Activated T-helper 2 cell treated with anti-CD3 and anti-CD28 coated beads, Interferon-gamma antibody, Interleukin-2, Interleukin-4, amounts not matched to agents 10 μg/mL and 5 μg/mL and 100 μg/mL, durations not matched to agents 14 hours and 24 hours and 36 hours (primary cell): Measurements from ENCODE around the gene SNX5. TPM values are rescaled to one million over a fixed set of nuclear protein-coding genes. Genes with fewer than 3 reads are reported as not detected.
A peak's percentile ranks its signal among the peaks of the same experiment; 100 is the strongest.

Experiments used
- DNase-seq: peaks from one replicate; pipeline ENCODE4 v3.0.0; 2021; ENCODE audit warnings: low spot score
- H3K27ac Mint-ChIP-seq: one replicate; pipeline ENCODE4 v1.8.0; 2021; ENCODE audit warnings: mixed read lengths
- H3K27me3 Mint-ChIP-seq: one replicate; pipeline ENCODE4 v1.8.0; 2021; ENCODE audit warnings: low read depth, mixed read lengths
- H3K36me3 Mint-ChIP-seq: one replicate; pipeline ENCODE4 v1.8.0; 2021; ENCODE audit warnings: low read depth, mixed read lengths
- H3K4me1 Mint-ChIP-seq: one replicate; pipeline ENCODE4 v1.8.0; 2021; ENCODE audit warnings: low read depth, mixed read lengths
- H3K4me3 Mint-ChIP-seq: one replicate; pipeline ENCODE4 v1.8.0; 2021; ENCODE audit warnings: low read depth, mild to moderate bottlenecking, moderate library complexity, mixed read lengths
- H3K9me3 Mint-ChIP-seq: one replicate; pipeline ENCODE4 v1.8.0; 2021; ENCODE audit warnings: mixed read lengths
- intact Hi-C: fragments of 100-400 bp; cut with micrococcal nuclease; formaldehyde crosslinking; loops from one replicate; pipeline ENCODE4 v1.15.1; 2023
- total RNA-seq: library from RNA; stranded (reverse); gene quantifications from 2 replicates; pipeline ENCODE4 v1.2.3, GENCODE V29; 2022

SNX5 gene
- total RNA-seq, 1 donor from 2014 or later = 231 TPM

DNA sequence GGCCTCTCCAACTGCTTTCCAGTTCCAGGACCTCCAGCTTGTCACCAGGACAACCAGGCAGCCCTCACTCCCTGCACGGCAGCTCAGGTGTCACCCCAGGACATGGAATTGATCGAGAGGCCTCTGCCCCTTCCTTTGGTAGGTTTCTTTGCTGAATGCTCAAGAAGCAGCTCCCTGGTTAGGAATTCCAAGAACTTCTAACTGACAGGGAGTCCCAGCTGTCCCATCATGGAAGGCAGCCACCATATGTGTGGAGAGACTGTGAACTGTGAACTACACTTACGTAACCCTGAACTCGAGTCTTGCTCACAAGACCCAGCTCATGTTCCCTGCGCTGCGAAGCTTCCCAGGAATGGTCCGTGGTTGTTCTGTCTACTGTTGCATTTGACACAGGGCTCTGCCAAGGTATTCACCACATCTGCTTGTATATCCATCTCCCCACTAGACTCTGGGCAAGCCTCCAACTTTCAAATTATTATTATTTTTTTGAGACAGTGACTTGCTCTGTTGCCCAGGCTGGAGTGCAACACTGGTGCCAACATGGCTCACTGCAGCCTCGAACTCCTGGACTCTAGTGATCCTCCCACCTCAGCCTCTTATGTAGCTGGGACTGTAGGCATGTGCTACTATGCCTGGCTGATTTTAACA, 35.9 kb upstream of the SNX5 start:
- H3K36me3 Mint-ChIP-seq = no peaks in the 10 kb centered on the region
- intact Hi-C loops = no loop called here
- no peaks in the 10 kb centered on the region for H3K4me1 Mint-ChIP-seq
- no peaks in the 10 kb centered on the region for H3K27me3 Mint-ChIP-seq
- H3K27ac Mint-ChIP-seq = no peak overlapping the region
- H3K9me3 Mint-ChIP-seq = no peaks in the 10 kb centered on the region
- no peak overlapping the region for H3K4me3 Mint-ChIP-seq
- no peak for DNase-seq

DNA sequence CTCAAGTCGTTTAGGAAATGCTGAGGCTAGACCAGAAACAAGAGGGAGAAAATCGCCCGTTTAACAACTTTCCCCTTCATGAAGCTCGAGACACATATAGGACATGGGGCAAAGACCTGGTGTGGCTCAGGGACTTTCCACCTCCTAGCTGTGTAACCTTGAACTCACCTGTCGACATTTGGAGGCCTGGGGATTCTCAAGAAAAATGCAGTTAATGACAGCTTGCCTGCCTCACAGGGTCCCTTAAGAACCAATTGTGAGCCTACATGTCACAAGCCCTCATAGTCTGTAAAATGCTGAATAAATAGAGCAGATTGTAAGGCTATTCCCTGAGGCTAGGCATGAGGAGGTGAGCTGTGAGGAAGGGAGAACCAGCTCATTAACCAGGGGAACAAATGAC, 35.3 kb upstream of the SNX5 start:
- no peaks in the 10 kb centered on the region for H3K27me3 Mint-ChIP-seq

DNA sequence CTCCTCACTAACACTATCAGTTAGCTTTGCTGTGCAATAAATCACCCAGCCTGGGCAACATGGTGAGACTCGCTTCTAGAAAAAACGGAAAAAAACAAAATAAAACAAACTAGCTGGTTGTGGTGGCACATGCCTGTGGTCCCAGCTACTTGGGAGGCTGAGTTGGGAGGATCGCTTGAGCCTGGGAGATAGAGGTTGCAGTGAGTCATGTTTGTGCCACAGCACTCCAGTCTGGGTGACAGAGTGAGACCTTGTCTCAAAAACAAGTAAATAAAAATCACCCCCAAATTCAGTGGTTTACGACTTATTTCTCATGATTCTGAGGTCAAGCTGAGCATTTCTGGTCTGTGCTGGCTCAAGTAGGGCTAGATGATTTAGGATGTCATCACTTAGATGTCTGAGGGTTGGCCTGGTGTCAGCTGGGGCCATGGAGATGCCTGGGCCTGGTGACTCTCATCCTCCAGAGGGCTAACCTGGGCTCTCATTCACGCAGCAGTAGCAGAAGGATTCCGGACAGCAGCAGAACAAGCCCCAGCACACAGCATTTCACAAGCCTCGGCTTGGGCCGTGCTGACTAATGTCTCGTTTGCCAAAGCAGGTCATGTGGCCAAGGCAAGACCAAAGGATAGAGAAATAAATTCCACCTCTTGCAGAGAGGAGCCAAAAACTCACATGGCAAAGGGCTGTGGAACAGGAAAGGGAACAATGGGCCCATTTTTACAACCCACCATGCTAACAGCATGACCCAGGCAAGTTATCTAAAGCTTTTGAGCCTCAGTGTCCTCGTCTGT, 32.7 kb upstream of the SNX5 start:
- Mint-ChIP-seq H3K27ac (no peak overlapping the region), H3K4me3 (no peak overlapping the region), H3K4me1 (peaks cover 10% of the 10 kb centered on the region), H3K36me3 (no peaks in the 10 kb centered on the region), H3K9me3 (no peaks in the 10 kb centered on the region), H3K27me3 (no peaks in the 10 kb centered on the region)
- no peak for DNase-seq
- intact Hi-C loops = no loop called here

More for the DNA sequence above, 35.3 kb upstream of the SNX5 start:
- DNase-seq = no peak
- intact Hi-C loops = no loop called here
- Mint-ChIP-seq H3K9me3 (no peaks in the 10 kb centered on the region), H3K27ac (no peak overlapping the region), H3K36me3 (no peaks in the 10 kb centered on the region), H3K4me3 (no peak overlapping the region), H3K4me1 (no peaks in the 10 kb centered on the region)

DNA sequence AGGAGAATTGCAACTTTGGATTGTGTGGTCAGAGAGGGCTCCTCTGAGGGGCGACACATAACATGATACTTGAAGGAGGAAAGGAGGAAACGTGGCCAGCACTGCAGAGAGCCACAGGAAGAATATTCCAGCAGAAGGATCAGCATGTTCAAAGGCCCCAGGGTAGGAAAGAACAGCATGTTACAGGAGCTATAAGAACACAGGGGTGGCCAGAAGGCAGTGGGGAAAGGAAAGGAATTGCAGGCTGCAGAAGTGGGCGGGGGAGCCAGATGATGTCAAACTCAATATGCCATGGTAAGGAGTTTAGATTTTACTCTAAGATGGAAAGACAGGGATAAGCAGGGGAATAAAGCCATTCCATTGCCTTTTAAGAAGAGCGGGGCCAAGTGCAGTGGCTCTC, 31.0 kb upstream of the SNX5 start:
- no peak for DNase-seq
- no peak overlapping the region for H3K4me3 Mint-ChIP-seq
- no peak overlapping the region for H3K27ac Mint-ChIP-seq
- no peaks in the 10 kb centered on the region for H3K9me3 Mint-ChIP-seq
- H3K27me3 Mint-ChIP-seq = no peaks in the 10 kb centered on the region
- H3K36me3 Mint-ChIP-seq = no peaks in the 10 kb centered on the region
- H3K4me1 Mint-ChIP-seq = peaks cover 19% of the 10 kb centered on the region
- intact Hi-C loops = loop anchor here (10.0 kb wide), 2 partner anchors 55 to 175 kb away; no protein-coding TSS in a partner anchor

DNA sequence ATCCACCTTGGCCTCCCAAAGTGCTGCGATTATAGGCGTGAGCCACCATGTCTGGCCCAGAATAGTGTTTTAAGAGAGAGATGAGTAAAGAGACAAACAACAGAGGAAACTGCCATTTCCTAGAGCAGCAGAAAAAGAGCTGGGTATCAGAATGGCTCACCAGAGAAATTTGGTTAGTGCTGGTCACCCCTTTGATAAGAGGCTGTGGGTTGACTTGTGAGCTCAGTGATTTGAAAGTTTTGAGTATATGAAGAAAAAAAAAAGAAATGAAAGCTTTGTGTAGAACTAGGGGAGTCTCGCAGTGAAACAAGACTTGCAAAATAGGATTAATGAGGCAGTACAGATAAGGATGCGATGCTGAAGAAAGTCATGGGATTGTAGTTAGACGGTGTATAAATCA, 29.9 kb upstream of the SNX5 start:
- Mint-ChIP-seq H3K27me3 (no peaks in the 10 kb centered on the region), H3K27ac (no peak overlapping the region), H3K4me3 (no peak overlapping the region), H3K9me3 (no peaks in the 10 kb centered on the region), H3K4me1 (peaks cover 23% of the 10 kb centered on the region), H3K36me3 (no peaks in the 10 kb centered on the region)
- no peak for DNase-seq
- intact Hi-C loops = loop anchor here (10.0 kb wide), 2 partner anchors 54 to 174 kb away; no protein-coding TSS in a partner anchor

DNA sequence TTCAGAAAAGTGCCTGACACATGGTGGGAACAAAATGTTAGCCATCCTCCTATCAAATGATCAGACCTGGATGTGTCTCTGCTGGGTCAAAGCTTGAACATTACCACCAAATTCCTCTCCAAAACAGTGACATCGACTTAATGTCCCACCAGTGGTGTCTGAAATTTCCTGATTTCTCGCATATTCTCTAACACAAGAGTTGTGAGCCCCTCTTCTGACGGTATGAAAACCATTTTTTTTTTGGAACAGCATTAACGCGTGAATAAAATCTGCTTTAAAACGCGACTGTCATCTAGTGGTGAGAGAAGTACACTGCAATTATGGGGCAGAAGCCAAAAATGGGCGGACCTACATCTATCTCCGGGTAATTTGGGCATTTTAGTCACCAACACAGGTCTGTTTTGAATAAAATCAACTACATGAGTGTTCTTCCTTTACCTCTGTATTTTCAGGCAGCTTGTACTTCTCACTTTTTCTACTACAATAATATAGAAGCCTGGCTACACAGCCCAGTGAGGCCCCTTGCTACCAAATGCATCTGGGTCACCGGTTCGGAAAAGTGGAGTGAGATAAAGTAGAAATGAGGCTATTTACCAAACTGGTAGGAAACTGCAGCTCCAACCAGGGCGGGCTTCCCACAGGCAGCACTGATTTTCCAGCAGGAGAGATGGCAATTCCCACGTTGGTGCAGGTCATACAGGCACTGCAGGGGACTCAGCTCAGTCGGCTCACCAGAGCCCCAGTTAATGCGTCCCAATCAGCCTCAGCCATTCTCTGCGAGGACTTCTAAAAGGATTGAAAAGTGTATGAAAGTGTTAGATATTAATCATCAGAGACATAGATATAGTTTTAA, 27.6 kb upstream of the SNX5 start:
- Mint-ChIP-seq H3K9me3 (no peaks in the 10 kb centered on the region), H3K36me3 (peaks cover 3% of the 10 kb centered on the region), H3K4me3 (no peak overlapping the region), H3K27me3 (no peaks in the 10 kb centered on the region), H3K27ac (peak overlapping the region; percentile 44), H3K4me1 (peaks cover 39% of the 10 kb centered on the region)
- intact Hi-C loops = loop anchor here (10.0 kb wide), 2 partner anchors 51 to 171 kb away; no protein-coding TSS in a partner anchor
- DNase-seq = peak; percentile 39

DNA sequence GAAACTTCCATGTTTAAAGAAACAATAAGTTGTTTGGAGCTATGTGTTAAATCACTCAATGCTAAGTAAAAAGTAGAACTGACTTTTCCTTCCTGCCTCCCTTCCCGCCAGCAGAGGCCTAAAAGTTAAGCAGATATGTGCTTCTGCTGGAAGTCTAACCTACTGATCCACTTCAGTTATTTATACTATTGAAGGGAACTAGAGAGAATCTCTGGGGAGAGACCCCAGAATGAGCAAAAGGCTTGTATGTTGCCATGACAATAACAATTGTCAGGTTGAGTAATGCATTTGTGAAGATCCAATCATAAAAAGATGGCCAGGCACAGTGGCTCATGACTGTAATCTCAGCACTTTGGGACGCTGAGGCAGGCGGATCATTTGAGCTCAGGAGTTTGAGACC, 25.0 kb upstream of the SNX5 start:
- Mint-ChIP-seq H3K9me3 (no peaks in the 10 kb centered on the region), H3K27me3 (no peaks in the 10 kb centered on the region), H3K27ac (peak overlapping the region; percentile 94), H3K4me1 (peaks cover 42% of the 10 kb centered on the region), H3K4me3 (no peak overlapping the region), H3K36me3 (peaks cover 20% of the 10 kb centered on the region)
- DNase-seq = no peak
- intact Hi-C loops = loop anchor here (2.0 to 10.0 kb wide), 8 partner anchors 49 to 463 kb away; partner anchors contain the start of genes BFSP1 and RRBP1

DNA sequence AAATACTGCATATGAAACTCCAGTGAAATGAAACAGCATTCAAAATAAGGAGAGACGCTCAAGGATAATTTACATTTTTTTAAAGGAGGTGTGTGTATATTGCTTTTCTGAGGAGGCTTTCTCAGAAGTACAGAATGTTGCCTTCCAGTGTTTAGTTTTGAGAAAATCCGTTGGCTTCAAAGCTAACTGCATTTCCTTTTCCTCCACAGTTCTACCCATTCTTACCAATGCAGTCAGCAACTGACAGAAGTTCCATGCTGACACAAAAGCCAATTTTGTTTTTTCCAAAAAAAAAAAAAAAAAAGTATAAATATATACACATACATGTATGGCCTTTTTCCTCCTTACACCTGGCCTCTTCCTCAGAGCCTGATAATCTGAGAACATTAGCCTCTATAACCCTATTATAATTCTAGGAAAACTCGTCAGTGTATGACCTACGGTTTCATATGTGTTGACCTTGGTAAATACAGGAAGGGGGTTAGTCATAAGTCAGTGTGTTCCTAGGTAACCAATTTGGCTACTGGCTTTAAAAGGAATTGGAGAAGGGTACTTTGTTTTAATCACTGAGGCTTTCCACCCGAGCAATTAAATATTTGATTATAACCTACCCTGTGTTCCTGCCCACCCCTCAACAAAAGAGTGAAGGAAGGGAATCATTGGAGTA, 24.4 kb upstream of the SNX5 start:
- Mint-ChIP-seq H3K27me3 (no peaks in the 10 kb centered on the region), H3K4me3 (peak overlapping the region; percentile 40), H3K9me3 (no peaks in the 10 kb centered on the region), H3K36me3 (peaks cover 25% of the 10 kb centered on the region), H3K27ac (peak overlapping the region; percentile 94), H3K4me1 (peaks cover 42% of the 10 kb centered on the region)
- intact Hi-C loops = loop anchor here (1.0 to 10.0 kb wide), 11 partner anchors 25 to 488 kb away; partner anchors contain the start of genes BFSP1, RRBP1 and SNX5
- no peak for DNase-seq

DNA sequence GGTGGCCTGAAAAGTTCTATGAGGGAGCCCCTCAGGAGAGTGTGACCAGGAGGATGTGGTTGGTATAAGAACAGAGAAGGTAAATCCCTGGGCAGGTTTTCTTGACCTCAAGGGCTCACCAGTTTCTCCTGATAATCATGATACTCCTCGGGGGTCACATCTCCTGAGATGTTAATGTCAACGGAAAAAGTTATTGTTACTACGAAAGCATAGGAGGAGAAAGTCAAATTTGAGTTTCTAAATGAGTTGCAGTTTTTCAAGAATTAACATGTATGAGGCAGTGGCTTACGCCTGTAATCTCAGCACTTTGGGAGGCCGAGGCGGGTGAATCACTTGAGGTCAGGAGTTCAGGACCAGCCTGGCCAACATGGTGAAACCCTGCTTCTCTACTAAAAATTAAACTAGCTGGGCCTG, 23.6 kb upstream of the SNX5 start:
- peak overlapping the region; percentile 94 for H3K27ac Mint-ChIP-seq
- peaks cover 33% of the 10 kb centered on the region for H3K36me3 Mint-ChIP-seq
- intact Hi-C loops = loop anchor here (1.0 to 10.0 kb wide), 11 partner anchors 24 to 487 kb away; partner anchors contain the start of genes BFSP1, RRBP1 and SNX5
- H3K27me3 Mint-ChIP-seq = no peaks in the 10 kb centered on the region
- H3K9me3 Mint-ChIP-seq = no peaks in the 10 kb centered on the region
- peaks cover 44% of the 10 kb centered on the region for H3K4me1 Mint-ChIP-seq
- peak; percentile 32 for DNase-seq
- peak overlapping the region; percentile 40 for H3K4me3 Mint-ChIP-seq

DNA sequence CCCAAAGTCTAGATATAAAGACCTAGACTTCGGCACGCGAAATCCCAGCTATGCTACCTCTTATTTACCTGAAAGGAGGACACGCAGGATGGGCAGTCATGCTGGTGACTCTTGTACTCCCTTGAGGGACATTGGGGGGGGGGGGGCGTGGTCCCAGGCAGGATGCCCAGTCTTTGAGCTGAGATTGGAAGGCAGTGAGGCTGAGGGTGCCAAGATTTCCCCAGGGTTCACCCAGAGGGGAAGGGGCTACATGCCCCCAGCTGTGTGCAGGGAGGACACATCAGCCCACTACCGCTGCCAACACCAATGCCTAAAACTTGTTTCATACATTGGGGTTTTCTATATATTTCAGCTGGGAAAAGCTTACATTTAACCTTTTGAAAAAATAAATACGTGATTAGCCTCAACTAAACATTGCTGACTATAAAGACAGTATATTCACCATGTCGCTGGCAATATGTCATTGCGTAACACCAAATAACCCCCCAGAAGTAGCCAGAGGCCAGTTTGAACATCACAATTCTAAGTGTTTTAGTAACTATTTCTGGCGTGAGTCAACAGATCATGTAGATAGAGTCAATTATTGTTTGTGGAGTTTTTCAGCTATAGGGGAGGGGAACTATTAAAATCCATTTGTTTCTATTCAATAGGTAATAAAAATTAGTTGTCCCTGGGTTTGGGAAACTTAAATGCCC, 21.8 kb upstream of the SNX5 start:
- H3K9me3 Mint-ChIP-seq = no peaks in the 10 kb centered on the region
- H3K36me3 Mint-ChIP-seq = peaks cover 39% of the 10 kb centered on the region
- no peak overlapping the region for H3K4me3 Mint-ChIP-seq
- DNase-seq = no peak
- H3K27ac Mint-ChIP-seq = peak overlapping the region; percentile 4
- H3K4me1 Mint-ChIP-seq = peaks cover 39% of the 10 kb centered on the region
- intact Hi-C loops = loop anchor here (5.0 to 10.0 kb wide), 4 partner anchors 46 to 433 kb away; no protein-coding TSS in a partner anchor
- no peaks in the 10 kb centered on the region for H3K27me3 Mint-ChIP-seq

DNA sequence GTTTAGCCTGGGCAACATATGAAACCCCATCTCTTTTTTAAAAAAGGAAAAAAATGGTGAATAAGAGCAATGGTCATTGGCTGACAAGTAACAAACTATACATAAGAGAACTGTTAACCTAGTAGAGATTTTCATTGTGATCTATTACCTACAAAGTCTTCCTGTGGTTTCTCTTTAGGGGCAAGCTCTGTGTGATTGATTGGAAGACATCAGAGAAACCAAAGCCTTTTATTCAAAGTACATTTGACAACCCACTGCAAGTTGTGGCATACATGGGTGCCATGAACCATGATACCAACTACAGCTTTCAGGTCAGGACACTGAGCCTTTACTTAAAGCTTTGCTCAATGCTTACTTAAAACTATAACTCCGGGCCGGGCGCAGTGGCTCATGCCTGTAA, 19.4 kb upstream of the SNX5 start:
- Mint-ChIP-seq H3K9me3 (no peaks in the 10 kb centered on the region), H3K36me3 (peaks cover 53% of the 10 kb centered on the region), H3K27ac (peak overlapping the region; percentile 57), H3K4me3 (no peak overlapping the region), H3K4me1 (peaks cover 39% of the 10 kb centered on the region), H3K27me3 (no peaks in the 10 kb centered on the region)
- DNase-seq = no peak
- intact Hi-C loops = no loop called here
